Renal pelvis (tissue), 12 donors: ENCODE results near the gene HBM. TPM values are rescaled to one million over a fixed set of nuclear protein-coding genes. Genes with fewer than 3 reads are reported as not detected.
"Not testable (repeated sequence)": the region's sequence is repeated elsewhere in the genome, so short reads cannot be mapped to it uniquely, and the experiment has no call there.

Experiments used
- DNase-seq: peaks from one replicate; pipeline ENCODE4 v3.0.0-alpha.2; 2013
- long read RNA-seq, 16 experiments: transcript quantifications; one replicate each; lab custom pipeline, GENCODE V29; 2026
- polyA plus RNA-seq, 3 donors: library from polyadenylated mRNA; unstranded; fragments of 120-200 nt; gene quantifications; one replicate each; pipeline ENCODE4 v1.2.1, GENCODE V29; 2013; ENCODE audit not compliant: insufficient read length in 3 of 3

HBM gene
- 1 to 10 TPM; 3.2 to 5.6 (median 4.8) TPM for polyA plus RNA-seq
- long read RNA-seq, donor 1, transcript HBM-201 (3 exons, 506 nt): major isoform, 7 of 7 reads
- long read RNA-seq, donor 1, partial matches to known transcripts: 0 of 7 reads
- long read RNA-seq, donor 1, other reads (novel, unspliced or antisense): 0 of 7 reads
- long read RNA-seq, donor 2, transcript HBM-201 (3 exons, 506 nt): major isoform, 8 of 8 reads
- long read RNA-seq, donor 2, partial matches to known transcripts: 0 of 8 reads
- long read RNA-seq, donor 2, other reads (novel, unspliced or antisense): 0 of 8 reads
- long read RNA-seq, donor 3, transcript HBM-201 (3 exons, 506 nt): major isoform, 7 of 7 reads
- long read RNA-seq, donor 3, partial matches to known transcripts: 0 of 7 reads
- long read RNA-seq, donor 3, other reads (novel, unspliced or antisense): 0 of 7 reads
- long read RNA-seq, donor 4, transcript HBM-201 (3 exons, 506 nt): major isoform, 11 of 11 reads
- long read RNA-seq, donor 4, partial matches to known transcripts: 0 of 11 reads
- long read RNA-seq, donor 4, other reads (novel, unspliced or antisense): 0 of 11 reads
- long read RNA-seq, donor 5, transcript HBM-201 (3 exons, 506 nt): major isoform, 6 of 6 reads
- long read RNA-seq, donor 5, partial matches to known transcripts: 0 of 6 reads
- long read RNA-seq, donor 5, other reads (novel, unspliced or antisense): 0 of 6 reads
- long read RNA-seq, donor 6, transcript HBM-201 (3 exons, 506 nt): major isoform, 7 of 7 reads
- long read RNA-seq, donor 6, partial matches to known transcripts: 0 of 7 reads
- long read RNA-seq, donor 6, other reads (novel, unspliced or antisense): 0 of 7 reads
- long read RNA-seq, donor 7, transcript HBM-201 (3 exons, 506 nt): major isoform, 11 of 11 reads
- long read RNA-seq, donor 7, partial matches to known transcripts: 0 of 11 reads
- long read RNA-seq, donor 7, other reads (novel, unspliced or antisense): 0 of 11 reads
- long read RNA-seq, donor 8, transcript HBM-201 (3 exons, 506 nt): major isoform, 42 of 55 reads
- long read RNA-seq, donor 8, partial matches to known transcripts: 8 of 55 reads
- long read RNA-seq, donor 8, other reads (novel, unspliced or antisense): 5 of 55 reads
- long read RNA-seq, donor 9, transcript HBM-201 (3 exons, 506 nt): major isoform, 8 of 8 reads
- long read RNA-seq, donor 9, partial matches to known transcripts: 0 of 8 reads
- long read RNA-seq, donor 9, other reads (novel, unspliced or antisense): 0 of 8 reads
- long read RNA-seq, donor 10, transcript HBM-201 (3 exons, 506 nt): major isoform, 8 of 8 reads
- long read RNA-seq, donor 10, partial matches to known transcripts: 0 of 8 reads
- long read RNA-seq, donor 10, other reads (novel, unspliced or antisense): 0 of 8 reads
- long read RNA-seq, donor 11, transcript HBM-201 (3 exons, 506 nt): major isoform, 8 of 8 reads
- long read RNA-seq, donor 11, partial matches to known transcripts: 0 of 8 reads
- long read RNA-seq, donor 11, other reads (novel, unspliced or antisense): 0 of 8 reads
- long read RNA-seq, donor 12, transcript HBM-201 (3 exons, 506 nt): major isoform, 16 of 16 reads
- long read RNA-seq, donor 12, partial matches to known transcripts: 0 of 16 reads
- long read RNA-seq, donor 12, other reads (novel, unspliced or antisense): 0 of 16 reads
- long read RNA-seq, donor 13, partial matches to known transcripts: 0 of 4 reads
- long read RNA-seq, donor 13, other reads (novel, unspliced or antisense): 0 of 4 reads
- long read RNA-seq, donor 14: 0 reads
- long read RNA-seq, donor 15: 0 reads
- long read RNA-seq, donor 16, partial matches to known transcripts: 0 of 4 reads
- long read RNA-seq, donor 16, other reads (novel, unspliced or antisense): 0 of 4 reads

GRCh38 chr16:165539-166374 lies at the start of gene HBM:
HBM (plus strand) TSS chr16:165978; CDS start chr16:165998, 20 bp downstream.
- no peak for DNase-seq

GRCh38 chr16:116015-116414 lies 49.8 kb upstream of the HBM start:
- DNase-seq: no peak

GRCh38 chr16:117379-118365 lies 48.1 kb upstream of the HBM start:
- DNase-seq: no peak

GRCh38 chr16:118857-119256 lies 46.9 kb upstream of the HBM start:
- DNase-seq: no peak

GRCh38 chr16:119295-119694 lies 46.5 kb upstream of the HBM start:
- no peak for DNase-seq

GRCh38 chr16:119835-120491 lies 45.8 kb upstream of the HBM start:
- no peak for DNase-seq

- DNase-seq: no peak
Measured at GRCh38 chr16:120756-121155, 45.0 kb upstream of the HBM start.

- no peak for DNase-seq
Measured at GRCh38 chr16:122361-122760, 43.4 kb upstream of the HBM start.

- not testable (repeated sequence) for DNase-seq
Measured at GRCh38 chr16:123558-124350, 42.0 kb upstream of the HBM start.

- no peak for DNase-seq
Measured at GRCh38 chr16:125011-125410, 40.8 kb upstream of the HBM start.

GRCh38 chr16:129075-129474 lies 36.7 kb upstream of the HBM start:
- no peak for DNase-seq

GRCh38 chr16:130533-131173 lies 35.1 kb upstream of the HBM start:
- DNase-seq: no peak

- no peak for DNase-seq
Measured at GRCh38 chr16:132120-132519, 33.7 kb upstream of the HBM start.

GRCh38 chr16:133716-134115 lies 32.1 kb upstream of the HBM start:
- no peak for DNase-seq

- no peak for DNase-seq
Measured at GRCh38 chr16:138049-138417, 27.7 kb upstream of the HBM start.

- no peak for DNase-seq
Measured at GRCh38 chr16:140175-140857, 25.5 kb upstream of the HBM start.
